B cell (primary cell): Measurements from ENCODE around the gene CDYL.

Experiments used
- CTCF ChIP-seq: fragments of 200-600 bp; IDR thresholded peaks from one replicate; pipeline ENCODE4 v1.8.0; 2022; ENCODE audit warnings: antibody characterized with exemption, mild to moderate bottlenecking
- EZH2 ChIP-seq: IDR thresholded peaks from 2 replicates; pipeline ENCODE4 v1.6.1; 2012; ENCODE audit warnings: borderline replicate concordance, low read depth, mild to moderate bottlenecking, moderate library complexity, low read length; ENCODE audit not compliant: insufficient read depth, poor library complexity, severe bottlenecking

- TF ChIP-seq EZH2 (no peak), CTCF (no peak)
Observed at GRCh38 chr6:4813055-4813454, 36.9 kb downstream of the CDYL start.
